NCI-H128 (cell line): ENCODE data around the gene DOCK2.

Source experiments
- DNase-seq: peaks from one replicate; lab custom pipeline; 2025; ENCODE audit not compliant: unreplicated experiment; lab: John Stamatoyannopoulos, UW

Gene DOCK2

GRCh38 chr5:170111088-170111785 lies 474.2 kb downstream of the DOCK2 start:
- no peak for DNase-seq

- DNase-seq: no peak
These were observed 475.9 kb downstream of the DOCK2 start for GRCh38 chr5:170112876-170113521.

GRCh38 chr5:170113522-170113900 lies 476.4 kb downstream of the DOCK2 start:
- no peak for DNase-seq

GRCh38 chr5:170114271-170114670 lies 477.2 kb downstream of the DOCK2 start:
- DNase-seq: no peak

- no peak for DNase-seq
These were observed 478.9 kb downstream of the DOCK2 start for GRCh38 chr5:170115925-170116324.

GRCh38 chr5:170117736-170118135 lies 480.7 kb downstream of the DOCK2 start:
- no peak for DNase-seq

- DNase-seq: no peak
These were observed 483.5 kb downstream of the DOCK2 start for GRCh38 chr5:170120576-170120975.

GRCh38 chr5:170121321-170121720 lies 484.2 kb downstream of the DOCK2 start:
- no peak for DNase-seq

- DNase-seq: no peak
These were observed 489.0 kb downstream of the DOCK2 start for GRCh38 chr5:170126061-170126460.

GRCh38 chr5:170126626-170127025 lies 489.6 kb downstream of the DOCK2 start:
- DNase-seq: no peak

GRCh38 chr5:170131235-170131634 lies 494.2 kb downstream of the DOCK2 start:
- DNase-seq: no peak

GRCh38 chr5:170132269-170132975 lies 495.3 kb downstream of the DOCK2 start:
- DNase-seq: no peak
